Smooth muscle cell (in vitro differentiated cells): ENCODE results near the gene PIK3R2. TPM values are rescaled to one million over a fixed set of nuclear protein-coding genes. Genes with fewer than 3 reads are reported as not detected.

ENCODE experiments used
- DNase-seq: peaks from one replicate; lab custom pipeline; 2025; ENCODE audit not compliant: unreplicated experiment; lab: John Stamatoyannopoulos, UW
- H2AFZ ChIP-seq: fragments of 200-600 bp; sonication (generic); 2 replicates; pipeline ENCODE4 v1.6.0; 2016; ENCODE audit warnings: antibody characterized with exemption, low read depth, mild to moderate bottlenecking
- H3F3A ChIP-seq: fragments of 200-600 bp; sonication (generic); 2 replicates; pipeline ENCODE4 v1.6.0; 2017; ENCODE audit warnings: antibody characterized with exemption, low read depth
- H3K27ac ChIP-seq: fragments of 200-600 bp; sonication (generic); 2 replicates; pipeline ENCODE4 v1.5.1; 2016; ENCODE audit warnings: low read depth, mild to moderate bottlenecking
- H3K27me3 ChIP-seq: fragments of 200-600 bp; sonication (generic); 2 replicates; pipeline ENCODE4 v1.6.1; 2016; ENCODE audit warnings: low read depth, mild to moderate bottlenecking
- H3K36me3 ChIP-seq: fragments of 200-600 bp; sonication (generic); 2 replicates; pipeline ENCODE4 v1.5.1; 2016; ENCODE audit warnings: low read depth
- H3K4me1 ChIP-seq: fragments of 200-600 bp; sonication (generic); 2 replicates; pipeline ENCODE4 v1.5.1; 2016; ENCODE audit warnings: low read depth
- H3K4me2 ChIP-seq: fragments of 200-600 bp; sonication (generic); 2 replicates; pipeline ENCODE4 v1.6.0; 2016; ENCODE audit warnings: mild to moderate bottlenecking
- H3K4me3 ChIP-seq: fragments of 200-600 bp; sonication (generic); 2 replicates; pipeline ENCODE4 v1.5.1; 2016; ENCODE audit warnings: mild to moderate bottlenecking
- H3K79me2 ChIP-seq: fragments of 200-600 bp; sonication (generic); 2 replicates; pipeline ENCODE4 v1.6.0; 2016; ENCODE audit warnings: low read depth, mild to moderate bottlenecking
- H3K9ac ChIP-seq: fragments of 200-600 bp; sonication (generic); 2 replicates; pipeline ENCODE4 v1.6.0; 2016; ENCODE audit warnings: low read depth
- H3K9me3 ChIP-seq: fragments of 200-600 bp; sonication (generic); replicated peaks from 2 replicates; pipeline ENCODE4 v1.5.1; 2016; ENCODE audit warnings: low read depth
- H4K20me1 ChIP-seq: fragments of 200-600 bp; sonication (generic); 2 replicates; pipeline ENCODE4 v1.6.0; 2016; ENCODE audit warnings: low read depth
- WGBS: methylation state at CpG from one replicate; pipeline ENCODE4 v1.1.7; 2016; ENCODE audit warnings: low lambda C conversion rate; 5-methylcytosine and 5-hydroxymethylcytosine counted together
- polyA plus RNA-seq: library from polyadenylated mRNA; unstranded; fragments of >200 nt; fragmentation: Nextera tagmentation; extraction: Ambion mirVana; gene quantifications from 2 replicates; pipeline ENCODE4 v1.2.1, GENCODE V29; 2016
- total RNA-seq: library from RNA; depleted of rRNA; stranded (reverse); fragments of >200 nt; gene quantifications from 2 replicates; pipeline ENCODE4 v1.2.3, GENCODE V29; 2014
- TF ChIP-seq, protein P1 (sequence below): fragments of 200-600 bp; sonication (generic); IDR thresholded peaks from 2 replicates; pipeline ENCODE4 v1.5.1; 2017; ENCODE audit warnings: borderline replicate concordance, mild to moderate bottlenecking, antibody characterized with exemption; ENCODE audit not compliant: insufficient read depth, poor library complexity, severe bottlenecking

PIK3R2 gene
- total and polyA plus RNA-seq, 2 experiments from 2014 or later = 22.9 to 50.1 TPM

DNA sequence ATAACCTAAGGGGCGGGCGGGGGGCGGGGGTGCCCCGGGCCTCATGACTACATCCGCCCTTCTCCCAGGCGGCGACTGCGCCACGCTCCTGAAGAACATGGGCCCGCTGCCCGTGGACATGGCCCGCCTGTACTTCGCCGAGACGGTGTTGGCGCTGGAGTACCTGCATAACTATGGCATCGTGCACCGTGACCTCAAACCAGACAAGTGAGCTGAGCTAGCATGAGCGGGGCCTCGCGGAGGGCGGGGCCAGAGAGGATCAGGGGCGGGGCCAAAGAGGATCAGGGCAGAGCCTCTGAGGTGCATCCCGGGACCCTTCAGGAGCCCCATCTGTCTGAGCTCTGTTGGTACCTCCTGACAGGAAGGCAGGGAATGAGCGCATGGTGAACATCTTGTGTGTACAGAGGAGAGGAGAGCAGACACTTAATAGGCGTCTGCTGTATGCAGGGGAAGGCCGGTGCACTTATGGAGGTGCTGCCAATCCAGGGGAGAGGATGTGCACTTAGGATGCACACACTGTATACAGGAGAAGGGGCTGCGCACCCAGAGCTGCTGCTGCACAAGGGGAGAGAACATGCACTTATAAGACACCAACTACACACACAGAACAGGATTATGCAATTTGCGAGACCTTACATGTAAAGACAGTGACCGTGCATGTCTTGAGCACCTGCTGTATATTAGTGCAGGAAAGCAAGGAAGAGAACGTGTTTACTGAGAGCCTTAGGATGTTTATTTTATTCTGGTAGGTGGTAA is 20.9 kb upstream of the PIK3R2 start:
- Histone ChIP-seq H3K4me2 (no peak overlapping the region), H3K4me1 (no peaks in the 10 kb centered on the region), H3K27me3 (no peaks in the 10 kb centered on the region), H3K9ac (no peak overlapping the region), H3K36me3 (no peaks in the 10 kb centered on the region), H3K9me3 (no peaks in the 10 kb centered on the region), H2AFZ (no peak overlapping the region), H3K27ac (no peak overlapping the region), H3F3A (no peaks in the 10 kb centered on the region), H3K4me3 (no peak overlapping the region), H4K20me1 (no peaks in the 10 kb centered on the region), H3K79me2 (no peaks in the 10 kb centered on the region)
- no peak for DNase-seq
- WGBS = 91% methylated on average over 30 of the region's 31 CpGs
- TF ChIP-seq, protein P1, sequence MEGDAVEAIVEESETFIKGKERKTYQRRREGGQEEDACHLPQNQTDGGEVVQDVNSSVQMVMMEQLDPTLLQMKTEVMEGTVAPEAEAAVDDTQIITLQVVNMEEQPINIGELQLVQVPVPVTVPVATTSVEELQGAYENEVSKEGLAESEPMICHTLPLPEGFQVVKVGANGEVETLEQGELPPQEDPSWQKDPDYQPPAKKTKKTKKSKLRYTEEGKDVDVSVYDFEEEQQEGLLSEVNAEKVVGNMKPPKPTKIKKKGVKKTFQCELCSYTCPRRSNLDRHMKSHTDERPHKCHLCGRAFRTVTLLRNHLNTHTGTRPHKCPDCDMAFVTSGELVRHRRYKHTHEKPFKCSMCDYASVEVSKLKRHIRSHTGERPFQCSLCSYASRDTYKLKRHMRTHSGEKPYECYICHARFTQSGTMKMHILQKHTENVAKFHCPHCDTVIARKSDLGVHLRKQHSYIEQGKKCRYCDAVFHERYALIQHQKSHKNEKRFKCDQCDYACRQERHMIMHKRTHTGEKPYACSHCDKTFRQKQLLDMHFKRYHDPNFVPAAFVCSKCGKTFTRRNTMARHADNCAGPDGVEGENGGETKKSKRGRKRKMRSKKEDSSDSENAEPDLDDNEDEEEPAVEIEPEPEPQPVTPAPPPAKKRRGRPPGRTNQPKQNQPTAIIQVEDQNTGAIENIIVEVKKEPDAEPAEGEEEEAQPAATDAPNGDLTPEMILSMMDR = no peak

DNA sequence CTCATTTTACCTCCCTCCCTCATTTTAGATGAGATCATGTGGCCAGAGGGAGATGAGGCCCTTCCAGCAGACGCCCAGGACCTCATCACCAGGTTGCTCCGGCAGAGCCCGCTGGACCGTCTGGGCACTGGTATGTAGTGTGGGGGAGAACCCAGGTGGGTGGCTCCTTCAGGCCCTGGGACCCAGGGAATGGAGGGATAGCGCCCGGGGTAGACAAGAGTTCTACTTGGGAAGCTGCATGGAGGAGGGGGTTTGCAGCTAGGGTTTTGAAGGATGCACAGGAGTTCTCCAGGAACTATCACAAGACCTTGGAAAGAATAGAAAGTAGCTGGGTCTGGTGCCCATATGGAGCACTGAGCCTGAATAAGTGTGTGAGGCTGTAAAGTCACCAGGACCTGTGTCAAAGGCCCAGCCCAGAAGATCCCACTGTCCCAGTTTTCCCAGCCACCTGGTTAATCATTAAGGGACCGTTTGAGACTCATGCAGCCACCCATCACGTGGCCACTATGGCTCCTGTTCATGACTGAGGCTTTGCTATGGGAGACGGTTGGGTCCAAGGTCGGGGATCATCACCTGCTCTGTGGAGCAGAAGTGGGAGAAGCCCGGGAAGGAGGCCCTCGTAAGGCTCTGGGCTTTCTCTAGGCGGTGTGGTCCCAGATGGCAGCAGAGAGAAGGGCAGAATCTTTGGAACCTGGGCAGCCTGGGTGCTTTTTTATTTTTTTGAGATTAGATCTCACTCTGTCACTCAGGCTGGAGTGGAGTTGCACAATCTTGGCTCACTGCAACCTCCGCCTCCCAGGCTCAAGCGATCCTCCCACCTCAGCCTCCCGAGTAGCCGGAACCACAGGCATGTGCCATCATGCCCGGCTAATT is 17.0 kb upstream of the PIK3R2 start:
- Histone ChIP-seq H3K36me3 (no peaks in the 10 kb centered on the region), H3K9me3 (no peaks in the 10 kb centered on the region), H3K4me2 (no peak overlapping the region), H3K27ac (no peak overlapping the region), H3K4me3 (no peak overlapping the region), H3K9ac (no peak overlapping the region), H3K27me3 (no peaks in the 10 kb centered on the region), H2AFZ (no peak overlapping the region), H3K79me2 (no peaks in the 10 kb centered on the region), H3F3A (no peaks in the 10 kb centered on the region), H4K20me1 (no peaks in the 10 kb centered on the region), H3K4me1 (no peaks in the 10 kb centered on the region)
- DNase-seq = no peak
- WGBS = 95% methylated on average over 18 of the region's 18 CpGs
- TF ChIP-seq, protein P1 = no peak

DNA sequence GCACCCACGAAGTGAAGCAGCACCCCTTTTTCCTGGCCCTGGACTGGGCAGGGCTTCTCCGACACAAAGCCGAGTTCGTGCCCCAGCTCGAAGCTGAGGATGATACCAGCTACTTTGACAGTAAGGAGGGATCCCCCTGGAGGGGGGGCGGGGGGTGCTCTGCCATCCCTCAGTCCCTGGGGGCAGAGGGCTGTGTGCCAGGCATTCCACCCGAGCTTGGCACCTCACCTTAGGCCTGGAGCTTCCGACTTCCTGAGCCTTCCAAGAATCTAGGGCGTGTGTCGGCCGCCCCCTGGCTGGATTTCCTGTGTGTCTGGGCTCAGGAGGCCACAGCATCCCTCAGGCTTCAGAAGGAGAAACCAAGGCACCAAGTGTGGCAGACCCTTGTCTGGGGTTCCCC is 15.7 kb upstream of the PIK3R2 start:
- no peak overlapping the region for H3K9ac ChIP-seq
- H3K4me2 ChIP-seq = no peak overlapping the region
- H4K20me1 ChIP-seq = no peaks in the 10 kb centered on the region
- no peak overlapping the region for H3K4me3 ChIP-seq
- H2AFZ ChIP-seq = no peak overlapping the region
- no peak for DNase-seq
- WGBS = 95% methylated on average over 5 of the region's 11 CpGs
- H3K4me1 ChIP-seq = no peaks in the 10 kb centered on the region
- H3F3A ChIP-seq = no peaks in the 10 kb centered on the region
- H3K79me2 ChIP-seq = no peaks in the 10 kb centered on the region
- TF ChIP-seq, protein P1 = no peak
- H3K36me3 ChIP-seq = no peaks in the 10 kb centered on the region
- H3K9me3 ChIP-seq = no peaks in the 10 kb centered on the region
- H3K27me3 ChIP-seq = no peaks in the 10 kb centered on the region
- no peak overlapping the region for H3K27ac ChIP-seq
